IMR-90 (cell line): ENCODE results near the gene SAMD1. TPM values are rescaled to one million over a fixed set of nuclear protein-coding genes. Genes with fewer than 3 reads are reported as not detected.

Experiments
- ATAC-seq: fragments of 200-7000 bp; cut with Tn5 transposase; 2 replicates; pipeline ENCODE4 v1.9.1; 2020; ENCODE audit warnings: low read depth, mild to moderate bottlenecking, moderate library complexity
- BruUV-seq: library from RNA; stranded (reverse); fragments of 400-500 nt; replicated peaks from 2 replicates; lab custom pipeline; 2021; lab: Mats Ljungman, UMichigan
- CTCF ChIA-PET: fragments of 300-600 bp; formaldehyde crosslinking; extraction: SDS; loops from one replicate; lab custom pipeline; 2021; ENCODE audit warnings: antibody characterized with exemption; lab: Yijun Ruan, JAX
- POLR2A ChIA-PET: fragments of 300-600 bp; sonication (Branson Sonifier 250); formaldehyde crosslinking; loops from one replicate; lab custom pipeline; 2022; ENCODE audit warnings: antibody characterized with exemption; ENCODE audit not compliant: unreplicated experiment; lab: Charles Lee
- DNase-seq: peaks from one replicate; pipeline ENCODE4 v3.0.0; 2013
- H2AFZ ChIP-seq: replicated peaks from 2 replicates; pipeline ENCODE3; 2013; ENCODE audit warnings: low read length, mild to moderate bottlenecking; ENCODE audit not compliant: poor library complexity
- H2AK5ac ChIP-seq: 2 replicates; pipeline ENCODE4 v1.6.1; 2013; ENCODE audit warnings: low read depth, low read length, inconsistent platforms
- H2AK9ac ChIP-seq: replicated peaks from 2 replicates; pipeline ENCODE3; 2013; ENCODE audit warnings: mild to moderate bottlenecking, low read depth, low read length, moderate library complexity; ENCODE audit not compliant: poor library complexity
- H2BK120ac ChIP-seq: 2 replicates; pipeline ENCODE4 v1.6.1; 2013; ENCODE audit warnings: low read depth, low read length, inconsistent platforms
- H2BK15ac ChIP-seq: 3 replicates; pipeline ENCODE4 v1.6.1; 2013; ENCODE audit warnings: low read depth, low read length, inconsistent platforms
- H2BK20ac ChIP-seq: 2 replicates; pipeline ENCODE4 v1.6.1; 2013; ENCODE audit warnings: low read depth, mild to moderate bottlenecking, inconsistent platforms, low read length, moderate library complexity
- H2BK5ac ChIP-seq: 2 replicates; pipeline ENCODE4 v1.6.1; 2013; ENCODE audit warnings: mild to moderate bottlenecking, low read depth, low read length, inconsistent platforms; ENCODE audit not compliant: poor library complexity, severe bottlenecking
- H3K14ac ChIP-seq: replicated peaks from 2 replicates; pipeline ENCODE4 v1.6.1; 2013; ENCODE audit warnings: low read depth, low read length, inconsistent platforms
- H3K18ac ChIP-seq: 2 replicates; pipeline ENCODE4 v1.6.1; 2013; ENCODE audit warnings: low read depth, low read length, control low read depth
- H3K23ac ChIP-seq: 2 replicates; pipeline ENCODE4 v1.6.1; 2013; ENCODE audit warnings: low read depth, low read length, inconsistent platforms
- H3K27ac ChIP-seq: 2 replicates; pipeline ENCODE4 v1.5.1; 2013; ENCODE audit warnings: mild to moderate bottlenecking, control low read depth, low read length; ENCODE audit not compliant: insufficient read depth
- H3K27me3 ChIP-seq: 2 replicates; pipeline ENCODE4 v1.6.1; 2013; ENCODE audit warnings: low read length; ENCODE audit not compliant: control insufficient read depth, insufficient read depth
- H3K36me3 ChIP-seq: 2 replicates; pipeline ENCODE4 v1.6.1; 2013; ENCODE audit warnings: low read length, mixed read lengths; ENCODE audit not compliant: control insufficient read depth, insufficient read depth
- H3K4ac ChIP-seq: 2 replicates; pipeline ENCODE4 v1.6.1; 2013; ENCODE audit warnings: low read depth, low read length, inconsistent platforms
- H3K4me1 ChIP-seq: 2 replicates; pipeline ENCODE4 v1.6.1; 2013; ENCODE audit warnings: low read length, mixed read lengths; ENCODE audit not compliant: control insufficient read depth, insufficient read depth
- H3K4me2 ChIP-seq: 2 replicates; pipeline ENCODE4 v1.6.1; 2013; ENCODE audit warnings: low read depth, mild to moderate bottlenecking, control low read depth, low read length, moderate library complexity
- H3K4me3 ChIP-seq: 2 replicates; pipeline ENCODE4 v1.5.1; 2013; ENCODE audit warnings: low read depth, mild to moderate bottlenecking, control low read depth, low read length, moderate library complexity; ENCODE audit not compliant: insufficient read depth
- H3K56ac ChIP-seq: 2 replicates; pipeline ENCODE4 v1.6.1; 2013; ENCODE audit warnings: low read length, inconsistent platforms; ENCODE audit not compliant: insufficient read depth; ENCODE audit errors: extremely low read depth
- H3K79me1 ChIP-seq, 2 experiments: 2 replicates each; pipeline ENCODE4 v1.6.1; 2013; ENCODE audit warnings: low read length in 2 of 2, inconsistent platforms in 1 of 2, low read depth in 1 of 2
- H3K9ac ChIP-seq: 2 replicates; pipeline ENCODE4 v1.6.1; 2013; ENCODE audit warnings: low read depth, low read length, control low read depth
- H3K9me1 ChIP-seq: 2 replicates; pipeline ENCODE4 v1.6.1; 2013; ENCODE audit warnings: low read length, inconsistent platforms; ENCODE audit not compliant: insufficient read depth
- H3K9me3 ChIP-seq: 2 replicates; pipeline ENCODE4 v1.6.1; 2013; ENCODE audit warnings: low read length; ENCODE audit not compliant: control insufficient read depth, insufficient read depth
- H4K20me1 ChIP-seq: 2 replicates; pipeline ENCODE4 v1.6.1; 2013; ENCODE audit warnings: low read length, inconsistent platforms; ENCODE audit not compliant: insufficient read depth
- H4K5ac ChIP-seq: 2 replicates; pipeline ENCODE4 v1.6.1; 2013; ENCODE audit warnings: mild to moderate bottlenecking, low read depth, low read length, control low read depth
- H4K8ac ChIP-seq, 2 experiments: 2 replicates each; pipeline ENCODE4 v1.6.1; 2013; ENCODE audit warnings: low read depth in 2 of 2, low read length in 2 of 2, control low read depth in 1 of 2, inconsistent platforms in 1 of 2
- H4K91ac ChIP-seq: 2 replicates; pipeline ENCODE4 v1.6.1; 2013; ENCODE audit warnings: low read depth, low read length, inconsistent platforms; ENCODE audit not compliant: insufficient read depth
- MAZ ChIP-seq: IDR thresholded peaks from 2 replicates; pipeline ENCODE4 v1.6.1; 2012; ENCODE audit warnings: low read depth, mild to moderate bottlenecking, low read length, improper control_type of control experiment, moderate library complexity, borderline replicate concordance
- RAD21 ChIP-seq: IDR thresholded peaks from 2 replicates; pipeline ENCODE4 v1.6.1; 2012; ENCODE audit warnings: low read length, improper control_type of control experiment
- WGBS, 2 experiments: methylation state at CpG; one replicate each; pipeline versions ENCODE4 v1.1.5 to v1.1.7; 2013; ENCODE audit warnings: missing lambda C conversion rate in 2 of 2; ENCODE audit not compliant: insufficient read length in 1 of 2; ENCODE audit errors: extremely low coverage in 2 of 2; 5-methylcytosine and 5-hydroxymethylcytosine counted together
- dilution Hi-C: fragments of 300-500 bp; cut with HindIII; formaldehyde crosslinking; loops from one replicate; pipeline ENCODE4 v1.14.3; 2018; ENCODE audit warnings: low sequenced_read_pairs; ENCODE audit not compliant: unreplicated experiment
- in situ Hi-C: fragments of 300-500 bp; cut with MboI; formaldehyde crosslinking; loops from 3 replicates; pipeline ENCODE4 v1.14.3; 2019; ENCODE audit warnings: low sequenced_read_pairs, inconsistent platforms, mixed read lengths
- intact Hi-C: fragments of 100-400 bp; cut with micrococcal nuclease; formaldehyde crosslinking; loops from 2 replicates; pipeline ENCODE4 v1.10.0; 2022
- polyA plus RNA-seq, 3 experiments: library from polyadenylated mRNA; depleted of rRNA; stranded (reverse); fragments of >200 nt; gene quantifications; 2 replicates each; pipeline ENCODE4 v1.2.3, GENCODE V29; 2012; ENCODE audit warnings: low replicate concordance in 1 of 3
- total RNA-seq: library from RNA; depleted of rRNA; stranded (reverse); fragments of >200 nt; gene quantifications from 2 replicates; pipeline ENCODE4 v1.2.3, GENCODE V29; 2012
- TF ChIP-seq, protein P1 (sequence below): conservative IDR thresholded peaks from 2 replicates; pipeline ENCODE4 v1.5.1; 2012; ENCODE audit warnings: mild to moderate bottlenecking, low read depth, low read length, improper control_type of control experiment

SAMD1 gene
- total and polyA plus RNA-seq, 2 of the 4 experiments (the other 2 are of a cell fraction) = 6.5 to 14.1 TPM

- H2BK5ac ChIP-seq = no peak overlapping the region
- no peak overlapping the region for H2AFZ ChIP-seq
- no peak overlapping the region for H4K91ac ChIP-seq
- H3K56ac ChIP-seq = no peak overlapping the region
- H3K27ac ChIP-seq = no peak overlapping the region
- no peak overlapping the region for H2AK9ac ChIP-seq
- TF ChIP-seq, protein P1, sequence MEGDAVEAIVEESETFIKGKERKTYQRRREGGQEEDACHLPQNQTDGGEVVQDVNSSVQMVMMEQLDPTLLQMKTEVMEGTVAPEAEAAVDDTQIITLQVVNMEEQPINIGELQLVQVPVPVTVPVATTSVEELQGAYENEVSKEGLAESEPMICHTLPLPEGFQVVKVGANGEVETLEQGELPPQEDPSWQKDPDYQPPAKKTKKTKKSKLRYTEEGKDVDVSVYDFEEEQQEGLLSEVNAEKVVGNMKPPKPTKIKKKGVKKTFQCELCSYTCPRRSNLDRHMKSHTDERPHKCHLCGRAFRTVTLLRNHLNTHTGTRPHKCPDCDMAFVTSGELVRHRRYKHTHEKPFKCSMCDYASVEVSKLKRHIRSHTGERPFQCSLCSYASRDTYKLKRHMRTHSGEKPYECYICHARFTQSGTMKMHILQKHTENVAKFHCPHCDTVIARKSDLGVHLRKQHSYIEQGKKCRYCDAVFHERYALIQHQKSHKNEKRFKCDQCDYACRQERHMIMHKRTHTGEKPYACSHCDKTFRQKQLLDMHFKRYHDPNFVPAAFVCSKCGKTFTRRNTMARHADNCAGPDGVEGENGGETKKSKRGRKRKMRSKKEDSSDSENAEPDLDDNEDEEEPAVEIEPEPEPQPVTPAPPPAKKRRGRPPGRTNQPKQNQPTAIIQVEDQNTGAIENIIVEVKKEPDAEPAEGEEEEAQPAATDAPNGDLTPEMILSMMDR = no peak
- TF ChIP-seq RAD21 = no peak
- no peak for TF ChIP-seq MAZ
- no peak overlapping the region for H4K8ac ChIP-seq
- H3K18ac ChIP-seq = no peak overlapping the region
- POLR2A ChIA-PET = no interaction called here
- no peak overlapping the region for H2BK120ac ChIP-seq
- dilution Hi-C loops = no loop called here
- H2BK15ac ChIP-seq = no peak overlapping the region
- no peaks in the 10 kb centered on the region for H3K9me3 ChIP-seq
- no peak overlapping the region for H3K9ac ChIP-seq
- peaks cover 30% of the 10 kb centered on the region for H3K36me3 ChIP-seq
- 100% methylated on average over 2 of the region's 8 CpGs; no CpG with 5 or more reads in 1 of the 2 experiments for WGBS, 2 experiments
- no peaks in the 10 kb centered on the region for H3K9me1 ChIP-seq
- no peaks in the 10 kb centered on the region; the same call in 1 of the 2 replicates for H4K20me1 ChIP-seq
- no peak overlapping the region for H3K14ac ChIP-seq
- peaks cover 5 to 22% of the 10 kb centered on the region in 2 experiments; a peak in 2 of 4 replicates for H3K79me1 ChIP-seq
- H4K5ac ChIP-seq = no peak overlapping the region
- no peak overlapping the region for H3K4me3 ChIP-seq
- no peak overlapping the region for H2BK20ac ChIP-seq
- H3K27me3 ChIP-seq = no peaks in the 10 kb centered on the region
- no peak for ATAC-seq
- CTCF ChIA-PET = no interaction called here
- no peaks in the 10 kb centered on the region for H3K4me1 ChIP-seq
- no peak overlapping the region for H3K4ac ChIP-seq
- H3K23ac ChIP-seq = no peak overlapping the region
- BruUV-seq = no TSS peak
- no peak for DNase-seq
- intact Hi-C loops = no loop called here
- H3K4me2 ChIP-seq = no peak overlapping the region
- no peak overlapping the region for H2AK5ac ChIP-seq
- in situ Hi-C loops = no loop called here
Observed at GRCh38 chr19:14105680-14106079, 15.1 kb upstream of the SAMD1 start.
